SK-N-SH (cell line): ENCODE results near the gene TBC1D13. TPM values are rescaled to one million over a fixed set of nuclear protein-coding genes. Genes with fewer than 3 reads are reported as not detected.
"Not testable (repeated sequence)": the region's sequence is repeated elsewhere in the genome, so short reads cannot be mapped to it uniquely, and the experiment has no call there.

Experiments used
- CTCF ChIA-PET: fragments of 300-600, 350-600 bp; formaldehyde crosslinking; extraction: SDS; loops from one replicate; lab custom pipeline; 2021; lab: Yijun Ruan, JAX
- POLR2A ChIA-PET: fragments of 350-600 bp; sonication (Branson Sonifier 250); formaldehyde crosslinking; extraction: SDS; loops from one replicate; lab custom pipeline; 2020; ENCODE audit warnings: antibody characterized with exemption, inconsistent platforms; lab: Yijun Ruan, JAX
- DNase-seq: peaks from one replicate; pipeline ENCODE4 v3.0.0; 2012
- H2AFZ ChIP-seq: fragments of 200-600 bp; sonication (generic); 2 replicates; pipeline ENCODE4 v1.8.1; 2016; ENCODE audit warnings: antibody characterized with exemption, mild to moderate bottlenecking, low read depth
- H3F3A ChIP-seq: fragments of 200-600 bp; sonication (generic); replicated peaks from 2 replicates; pipeline ENCODE3; 2016; ENCODE audit warnings: antibody characterized with exemption, mild to moderate bottlenecking; ENCODE audit not compliant: insufficient read depth
- H3K27ac ChIP-seq, 2 experiments: fragments of 200-500 bp in 1 of 2; fragments of 200-600 bp in 1 of 2; sonication (Bioruptor generic) in 1 of 2; sonication (generic), shearing (Covaris generic) in 1 of 2; 2 replicates each; pipeline versions ENCODE4 v1.5.1 to v1.6.1; 2014 to 2016; ENCODE audit warnings: low read depth in 2 of 2, inconsistent platforms in 1 of 2, low read length in 1 of 2, mild to moderate bottlenecking in 1 of 2, mixed read lengths in 1 of 2
- H3K27me3 ChIP-seq: fragments of 200-600 bp; sonication (generic), shearing (Covaris generic); 2 replicates; pipeline ENCODE4 v1.6.1; 2016; ENCODE audit warnings: mixed run types; ENCODE audit not compliant: insufficient read depth
- H3K36me3 ChIP-seq, 2 experiments: fragments of 200-500 bp in 1 of 2; fragments of 200-600 bp in 1 of 2; sonication (Bioruptor generic) in 1 of 2; sonication (generic) in 1 of 2; replicated peaks in 1 of 2; 2 replicates each; pipeline versions ENCODE3 to v1.5.1; 2014 to 2016; ENCODE audit warnings: low read length in 1 of 2, mild to moderate bottlenecking in 1 of 2; ENCODE audit not compliant: insufficient read depth in 2 of 2, control insufficient read depth in 1 of 2
- H3K4me1 ChIP-seq, 2 experiments: fragments of 200-500 bp in 1 of 2; fragments of 200-600 bp in 1 of 2; sonication (Bioruptor generic) in 1 of 2; sonication (generic), shearing (Covaris generic) in 1 of 2; 2 replicates each; pipeline versions ENCODE4 v1.5.1 to v1.6.1; 2014 to 2016; ENCODE audit warnings: low read depth in 1 of 2, low read length in 1 of 2, mixed run types in 1 of 2; ENCODE audit not compliant: insufficient read depth in 2 of 2, control insufficient read depth in 1 of 2
- H3K4me2 ChIP-seq: fragments of 200-600 bp; sonication (generic), shearing (Covaris generic); 2 replicates; pipeline ENCODE4 v1.6.1; 2017; ENCODE audit warnings: mixed run types
- H3K4me3 ChIP-seq, 2 experiments: fragments of 200-500 bp in 1 of 2; fragments of 200-600 bp in 1 of 2; sonication (Bioruptor generic) in 1 of 2; sonication (generic), shearing (Covaris generic) in 1 of 2; 2 replicates each; pipeline versions ENCODE4 v1.5.1 to v1.8.1; 2014 to 2016; ENCODE audit warnings: low read depth in 2 of 2, inconsistent platforms in 1 of 2, low read length in 1 of 2, mild to moderate bottlenecking in 1 of 2, mixed read lengths in 1 of 2, moderate library complexity in 1 of 2
- H3K79me2 ChIP-seq: fragments of 200-600 bp; sonication (generic); 2 replicates; pipeline ENCODE4 v1.8.1; 2017; ENCODE audit warnings: mild to moderate bottlenecking; ENCODE audit not compliant: insufficient read depth
- H3K9ac ChIP-seq: fragments of 200-600 bp; sonication (generic); 2 replicates; pipeline ENCODE4 v1.6.1; 2017; ENCODE audit warnings: mixed run types
- H3K9me2 ChIP-seq: fragments of 200-600 bp; sonication (generic); 2 replicates; pipeline ENCODE4 v1.6.1; 2017; ENCODE audit warnings: mixed run types
- H3K9me3 ChIP-seq: fragments of 200-600 bp; sonication (generic); 2 replicates; pipeline ENCODE4 v1.6.1; 2017; ENCODE audit warnings: mixed run types, mild to moderate bottlenecking, moderate library complexity
- H4K20me1 ChIP-seq: fragments of 200-600 bp; sonication (generic); 2 replicates; pipeline ENCODE4 v1.6.1; 2017; ENCODE audit warnings: mild to moderate bottlenecking, mixed run types; ENCODE audit not compliant: insufficient read depth
- ELF1 ChIP-seq: IDR thresholded peaks from 2 replicates; pipeline ENCODE4 v1.4.0; 2012
- FOXM1 ChIP-seq: IDR thresholded peaks from 2 replicates; pipeline ENCODE4 v1.4.0; 2012; ENCODE audit warnings: low read depth, mild to moderate bottlenecking
- JUND ChIP-seq: IDR thresholded peaks from 2 replicates; pipeline ENCODE4 v1.4.0; 2012
- POLR2AphosphoS5 ChIP-seq: IDR thresholded peaks from 2 replicates; pipeline ENCODE4 v1.6.1; 2012; ENCODE audit warnings: low read depth, low read length
- RFX5 ChIP-seq: IDR thresholded peaks from 2 replicates; pipeline ENCODE4 v1.6.1; 2012; ENCODE audit warnings: mild to moderate bottlenecking, improper control_type of control experiment, low read length
- RXRA ChIP-seq: IDR thresholded peaks from 2 replicates; pipeline ENCODE4 v1.4.0; 2012; ENCODE audit warnings: low read depth, mild to moderate bottlenecking, borderline replicate concordance
- SIN3A ChIP-seq: IDR thresholded peaks from 2 replicates; pipeline ENCODE4 v1.6.1; 2012; ENCODE audit warnings: low read depth, mild to moderate bottlenecking, low read length, moderate library complexity, borderline replicate concordance
- TCF12 ChIP-seq: IDR thresholded peaks from 2 replicates; pipeline ENCODE4 v1.4.0; 2012
- TEAD4 ChIP-seq: IDR thresholded peaks from 2 replicates; pipeline ENCODE4 v1.4.0; 2012; ENCODE audit warnings: mild to moderate bottlenecking, borderline replicate concordance; ENCODE audit not compliant: insufficient read depth
- WGBS: methylation state at CpG from one replicate; pipeline ENCODE4 v1.1.6; 2017; ENCODE audit warnings: low lambda C conversion rate; 5-methylcytosine and 5-hydroxymethylcytosine counted together
- polyA plus RNA-seq, 3 experiments: library from polyadenylated mRNA; depleted of rRNA; stranded (reverse); fragments of >200 nt; gene quantifications; 2 replicates each; pipeline ENCODE4 v1.2.3, GENCODE V29; 2012
- TF ChIP-seq, protein P1 (sequence below): IDR thresholded peaks from 2 replicates; pipeline ENCODE4 v1.6.1; 2012; ENCODE audit warnings: mild to moderate bottlenecking, low read depth, low read length, moderate library complexity
- TF ChIP-seq, protein P2 (sequence below): fragments of 150-350 bp; IDR thresholded peaks from 2 replicates; pipeline ENCODE4 v1.6.1; 2017; ENCODE audit warnings: antibody characterized with exemption, low read length, low read depth, borderline replicate concordance
- TF ChIP-seq, protein P3 (sequence below): IDR thresholded peaks from 2 replicates; pipeline ENCODE4 v1.4.0; 2012; ENCODE audit warnings: low read depth

Gene TBC1D13
- polyA plus RNA-seq, 1 of the 3 experiments (the other 2 are of a cell fraction) = 19.1 TPM

DNA sequence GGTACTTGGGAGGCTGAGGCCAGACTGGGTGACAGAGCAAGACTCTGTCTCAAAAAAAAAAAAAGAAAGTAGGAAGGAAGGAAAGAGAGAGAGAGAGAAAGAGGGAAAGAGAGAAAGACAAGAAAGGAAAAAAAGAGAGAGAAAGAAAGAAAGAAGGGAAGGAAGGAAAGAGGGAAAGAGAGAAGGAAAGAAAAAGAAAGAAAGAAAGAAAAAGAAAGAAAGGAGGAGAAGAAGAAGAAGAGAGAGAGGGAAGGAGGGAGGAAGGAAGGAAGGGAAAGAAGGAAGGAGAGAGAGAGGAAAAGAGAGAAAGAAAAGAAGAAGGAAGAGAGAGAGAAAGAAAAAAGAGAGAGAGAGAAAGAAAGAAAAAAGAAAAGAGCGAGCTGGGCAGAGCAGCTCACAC, 12.2 kb upstream of the TBC1D13 start:
- H3K9ac ChIP-seq = no peak overlapping the region
- H3K9me2 ChIP-seq = no peaks in the 10 kb centered on the region
- H3K4me1 ChIP-seq = peaks cover 0 to 7% of the 10 kb centered on the region in 2 experiments; a peak in 1 of 4 replicates
- TF ChIP-seq, protein P1, sequence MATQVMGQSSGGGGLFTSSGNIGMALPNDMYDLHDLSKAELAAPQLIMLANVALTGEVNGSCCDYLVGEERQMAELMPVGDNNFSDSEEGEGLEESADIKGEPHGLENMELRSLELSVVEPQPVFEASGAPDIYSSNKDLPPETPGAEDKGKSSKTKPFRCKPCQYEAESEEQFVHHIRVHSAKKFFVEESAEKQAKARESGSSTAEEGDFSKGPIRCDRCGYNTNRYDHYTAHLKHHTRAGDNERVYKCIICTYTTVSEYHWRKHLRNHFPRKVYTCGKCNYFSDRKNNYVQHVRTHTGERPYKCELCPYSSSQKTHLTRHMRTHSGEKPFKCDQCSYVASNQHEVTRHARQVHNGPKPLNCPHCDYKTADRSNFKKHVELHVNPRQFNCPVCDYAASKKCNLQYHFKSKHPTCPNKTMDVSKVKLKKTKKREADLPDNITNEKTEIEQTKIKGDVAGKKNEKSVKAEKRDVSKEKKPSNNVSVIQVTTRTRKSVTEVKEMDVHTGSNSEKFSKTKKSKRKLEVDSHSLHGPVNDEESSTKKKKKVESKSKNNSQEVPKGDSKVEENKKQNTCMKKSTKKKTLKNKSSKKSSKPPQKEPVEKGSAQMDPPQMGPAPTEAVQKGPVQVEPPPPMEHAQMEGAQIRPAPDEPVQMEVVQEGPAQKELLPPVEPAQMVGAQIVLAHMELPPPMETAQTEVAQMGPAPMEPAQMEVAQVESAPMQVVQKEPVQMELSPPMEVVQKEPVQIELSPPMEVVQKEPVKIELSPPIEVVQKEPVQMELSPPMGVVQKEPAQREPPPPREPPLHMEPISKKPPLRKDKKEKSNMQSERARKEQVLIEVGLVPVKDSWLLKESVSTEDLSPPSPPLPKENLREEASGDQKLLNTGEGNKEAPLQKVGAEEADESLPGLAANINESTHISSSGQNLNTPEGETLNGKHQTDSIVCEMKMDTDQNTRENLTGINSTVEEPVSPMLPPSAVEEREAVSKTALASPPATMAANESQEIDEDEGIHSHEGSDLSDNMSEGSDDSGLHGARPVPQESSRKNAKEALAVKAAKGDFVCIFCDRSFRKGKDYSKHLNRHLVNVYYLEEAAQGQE = no peak
- TF ChIP-seq TCF12 = no peak
- TF ChIP-seq TEAD4 = no peak
- no peak for TF ChIP-seq RXRA
- TF ChIP-seq RFX5 = no peak
- no peak for TF ChIP-seq SIN3A
- no peak for TF ChIP-seq JUND
- TF ChIP-seq FOXM1 = no peak
- TF ChIP-seq, protein P2, sequence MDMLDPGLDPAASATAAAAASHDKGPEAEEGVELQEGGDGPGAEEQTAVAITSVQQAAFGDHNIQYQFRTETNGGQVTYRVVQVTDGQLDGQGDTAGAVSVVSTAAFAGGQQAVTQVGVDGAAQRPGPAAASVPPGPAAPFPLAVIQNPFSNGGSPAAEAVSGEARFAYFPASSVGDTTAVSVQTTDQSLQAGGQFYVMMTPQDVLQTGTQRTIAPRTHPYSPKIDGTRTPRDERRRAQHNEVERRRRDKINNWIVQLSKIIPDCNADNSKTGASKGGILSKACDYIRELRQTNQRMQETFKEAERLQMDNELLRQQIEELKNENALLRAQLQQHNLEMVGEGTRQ = no peak
- no peak for TF ChIP-seq POLR2AphosphoS5
- TF ChIP-seq ELF1 = no peak
- TF ChIP-seq, protein P3, sequence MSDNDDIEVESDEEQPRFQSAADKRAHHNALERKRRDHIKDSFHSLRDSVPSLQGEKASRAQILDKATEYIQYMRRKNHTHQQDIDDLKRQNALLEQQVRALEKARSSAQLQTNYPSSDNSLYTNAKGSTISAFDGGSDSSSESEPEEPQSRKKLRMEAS = no peak
- peaks cover 11% of the 10 kb centered on the region for H3F3A ChIP-seq
- H2AFZ ChIP-seq = no peak overlapping the region
- no peaks in the 10 kb centered on the region for H3K36me3 ChIP-seq
- no peak overlapping the region for H3K4me3 ChIP-seq
- no peak overlapping the region for H3K4me2 ChIP-seq
- H3K27ac ChIP-seq = no peak overlapping the region
- H3K9me3 ChIP-seq = no peaks in the 10 kb centered on the region
- whole genome bisulfite sequencing = 79% methylated on average over 1 of the region's 1 CpG
- H4K20me1 ChIP-seq = no peaks in the 10 kb centered on the region
- ChIA-PET CTCF (no interaction called here), POLR2A (no interaction called here)
- H3K27me3 ChIP-seq = no peaks in the 10 kb centered on the region
- DNase-seq = no peak
- peaks cover 18% of the 10 kb centered on the region for H3K79me2 ChIP-seq

DNA sequence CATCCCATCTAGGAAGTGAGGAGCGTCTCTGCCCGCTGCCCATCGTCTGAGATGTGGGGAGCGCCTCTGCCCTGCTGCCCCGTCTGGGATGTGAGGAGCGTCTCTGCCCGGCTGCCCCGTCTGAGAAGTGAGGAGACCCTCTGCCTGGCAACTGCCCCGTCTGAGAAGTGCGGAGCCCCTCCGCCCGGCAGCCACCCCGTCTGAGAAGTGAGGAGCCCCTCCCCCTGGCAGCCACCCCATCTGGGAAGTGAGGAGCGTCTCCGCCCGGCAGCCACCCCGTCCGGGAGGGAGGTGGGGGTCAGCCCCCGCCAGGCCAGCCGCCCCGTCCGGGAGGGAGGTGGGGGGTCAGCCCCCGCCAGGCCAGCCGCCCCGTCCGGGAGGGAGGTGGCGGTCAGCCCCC, 7.0 kb upstream of the TBC1D13 start:
- no CpG with 5 or more reads among the region's 27 CpGs for WGBS
- H3K27me3 ChIP-seq, H3K4me1 ChIP-seq, H3K4me2 ChIP-seq, H3K9ac ChIP-seq, CTCF ChIA-PET, POLR2A ChIA-PET, H3K9me3 ChIP-seq, H3F3A ChIP-seq, H3K4me3 ChIP-seq, H2AFZ ChIP-seq, DNase-seq, H3K9me2 ChIP-seq, H3K27ac ChIP-seq, H3K36me3 ChIP-seq, H4K20me1 ChIP-seq, H3K79me2 ChIP-seq: not testable (repeated sequence)
